GM12874 (cell line): ENCODE data around the gene RAD51B.

Experiments used
- CTCF ChIP-seq: IDR thresholded peaks from 2 replicates; pipeline ENCODE4 v1.5.1; 2011; ENCODE audit warnings: low read depth, mild to moderate bottlenecking, control low read depth, low read length, moderate library complexity; ENCODE audit not compliant: insufficient read depth

The RAD51B gene

GRCh38 chr14:67857778-67858350 lies 38.3 kb downstream of the RAD51B start:
- no peak for TF ChIP-seq CTCF

GRCh38 chr14:67859169-67859749 lies 39.7 kb downstream of the RAD51B start:
- no peak for TF ChIP-seq CTCF

GRCh38 chr14:67863223-67863622 lies 43.6 kb downstream of the RAD51B start:
- no peak for TF ChIP-seq CTCF

GRCh38 chr14:67875175-67876006 lies 55.8 kb downstream of the RAD51B start:
- TF ChIP-seq CTCF: no peak

GRCh38 chr14:67879026-67879425 lies 59.4 kb downstream of the RAD51B start:
- TF ChIP-seq CTCF: no peak

- no peak for TF ChIP-seq CTCF
Measured at GRCh38 chr14:67881225-67881624, 61.6 kb downstream of the RAD51B start.

- TF ChIP-seq CTCF: no peak
Measured at GRCh38 chr14:67882986-67883555, 63.5 kb downstream of the RAD51B start.
